ENCODE measurements around the gene EIF1. TPM values are rescaled to one million over a fixed set of nuclear protein-coding genes. Genes with fewer than 3 reads are reported as not detected.

Gene EIF1
- total RNA-seq, 1 experiment from 2014 or later: 651 TPM

- Histone ChIP-seq H4K91ac (ENCODE audit: insufficient read length, low read depth, low read length) (no peak overlapping the region), H3K9me3 (ENCODE audit: control insufficient read depth, low read depth, low read length) (no peaks in the 10 kb centered on the region), H3K23me2 (ENCODE audit: insufficient read length, low read depth, low read length, poor library complexity, severe bottlenecking) (peaks cover 8% of the 10 kb centered on the region), H4K8ac (replicated peaks; ENCODE audit: insufficient read length, low read depth, low read length) (no peak overlapping the region), H3K9ac (ENCODE audit: extremely low read depth, insufficient read length, low read length) (no peak overlapping the region), H2BK120ac (ENCODE audit: low read depth, low read length, poor library complexity, severe bottlenecking) (no peak overlapping the region), H2AK5ac (ENCODE audit: insufficient read length, low read length) (no peak overlapping the region), H2AFZ (ENCODE audit: low read length) (no peak overlapping the region), H2BK20ac (ENCODE audit: low read depth, low read length, poor library complexity, severe bottlenecking) (no peak overlapping the region), H2BK12ac (ENCODE audit: insufficient read length, low read depth, low read length) (no peak overlapping the region), H3K4me1 (ENCODE audit: insufficient read depth, low read length) (no peaks in the 10 kb centered on the region), H4K5ac (ENCODE audit: insufficient read length, low read depth, low read length) (no peak overlapping the region), H3K4ac (ENCODE audit: low read depth, low read length) (no peak overlapping the region), H4K20me1 (ENCODE audit: control insufficient read depth, insufficient read depth, insufficient read length) (no peaks in the 10 kb centered on the region), H3T11ph (ENCODE audit: low read length) (no peak overlapping the region), H3K4me2 (ENCODE audit: insufficient read depth, insufficient read length, low read length) (no peak overlapping the region), H3K18ac (ENCODE audit: insufficient read length, low read depth, low read length) (no peak overlapping the region), H3K79me2 (ENCODE audit: insufficient read depth, low read length) (no peaks in the 10 kb centered on the region), H3K14ac (ENCODE audit: insufficient read depth, low read length) (no peak overlapping the region), H3K56ac (ENCODE audit: insufficient read length, low read depth, low read length) (no peak overlapping the region), H3K27ac (ENCODE audit: insufficient read length, low read depth, low read length) (no peak overlapping the region), H3K27me3 (ENCODE audit: insufficient read depth, low read length) (peaks cover 27% of the 10 kb centered on the region; the same call in 1 of the 2 replicates), H2BK5ac (ENCODE audit: insufficient read length, low read length) (no peak overlapping the region), H3K23ac (ENCODE audit: insufficient read length, low read depth, low read length) (no peak overlapping the region), H2BK15ac (ENCODE audit: low read depth, low read length) (no peak overlapping the region), H3K79me1 (ENCODE audit: insufficient read depth, low read depth, low read length, poor library complexity, severe bottlenecking) (no peaks in the 10 kb centered on the region)
- WGBS (ENCODE audit: extremely low coverage, insufficient read length, low lambda C conversion rate): no CpG with 5 or more reads among the region's 3 CpGs
- Mint-ChIP-seq H3K27ac (no peak overlapping the region), H3K36me3 (ENCODE audit: insufficient read depth in 1 of 3, low read depth in 3 of 3) (no peaks in the 10 kb centered on the region; a peak in 1 of 7 replicates), H3K4me3 (no peak overlapping the region), H3K4me1 (peaks cover 8 to 27% of the 10 kb centered on the region in 2 experiments), H3K9me3 (no peaks in the 10 kb centered on the region), H3K27me3 (ENCODE audit: low read depth) (peaks cover 70% of the 10 kb centered on the region)
- DNase-seq: no peak
- TF ChIP-seq, protein P1, sequence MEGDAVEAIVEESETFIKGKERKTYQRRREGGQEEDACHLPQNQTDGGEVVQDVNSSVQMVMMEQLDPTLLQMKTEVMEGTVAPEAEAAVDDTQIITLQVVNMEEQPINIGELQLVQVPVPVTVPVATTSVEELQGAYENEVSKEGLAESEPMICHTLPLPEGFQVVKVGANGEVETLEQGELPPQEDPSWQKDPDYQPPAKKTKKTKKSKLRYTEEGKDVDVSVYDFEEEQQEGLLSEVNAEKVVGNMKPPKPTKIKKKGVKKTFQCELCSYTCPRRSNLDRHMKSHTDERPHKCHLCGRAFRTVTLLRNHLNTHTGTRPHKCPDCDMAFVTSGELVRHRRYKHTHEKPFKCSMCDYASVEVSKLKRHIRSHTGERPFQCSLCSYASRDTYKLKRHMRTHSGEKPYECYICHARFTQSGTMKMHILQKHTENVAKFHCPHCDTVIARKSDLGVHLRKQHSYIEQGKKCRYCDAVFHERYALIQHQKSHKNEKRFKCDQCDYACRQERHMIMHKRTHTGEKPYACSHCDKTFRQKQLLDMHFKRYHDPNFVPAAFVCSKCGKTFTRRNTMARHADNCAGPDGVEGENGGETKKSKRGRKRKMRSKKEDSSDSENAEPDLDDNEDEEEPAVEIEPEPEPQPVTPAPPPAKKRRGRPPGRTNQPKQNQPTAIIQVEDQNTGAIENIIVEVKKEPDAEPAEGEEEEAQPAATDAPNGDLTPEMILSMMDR (conservative IDR thresholded peaks at IDR 0.05): no peak
Measured at GRCh38 chr17:41731836-41732235, 43.2 kb downstream of the EIF1 start.
